GM21529 (cell line): Measurements from ENCODE around the gene CATSPER1.

Experiments
- ATAC-seq: cut with Tn5 transposase; IDR thresholded peaks from one replicate; pipeline ENCODE4 v1.9.1; 2021; ENCODE audit not compliant: unreplicated experiment

CATSPER1 gene

DNA sequence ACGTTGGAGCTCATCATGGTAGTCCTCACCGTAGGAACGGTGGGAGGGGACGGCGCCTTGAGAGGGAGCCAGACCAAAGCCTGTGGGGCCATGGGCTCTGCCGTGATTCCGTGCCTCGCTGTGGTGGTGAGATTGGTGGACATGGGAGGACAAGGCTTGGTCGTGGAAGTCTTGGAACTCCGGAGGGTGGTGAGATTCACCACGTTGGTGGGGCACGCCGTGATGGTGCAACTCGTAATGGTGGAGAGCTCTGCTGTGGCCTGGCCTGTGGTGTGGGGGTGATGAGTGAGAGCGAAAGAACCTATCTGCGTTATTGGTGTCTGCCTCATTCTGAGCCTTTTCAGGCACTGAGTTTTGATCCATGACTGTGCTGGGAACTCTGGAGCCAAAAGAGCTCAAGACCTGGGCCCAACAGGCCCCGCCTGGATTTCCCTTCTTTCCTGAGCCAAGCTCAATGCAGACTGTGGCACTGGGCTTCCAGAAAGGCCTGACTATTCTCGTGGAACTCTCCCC lies at the start of gene CATSPER1:
Gene CATSPER1 (minus strand): TSS at position 463 of the 513 bp plus-strand sequence. CDS start 100 bp downstream, at position 363.
- ATAC-seq = no peak

DNA sequence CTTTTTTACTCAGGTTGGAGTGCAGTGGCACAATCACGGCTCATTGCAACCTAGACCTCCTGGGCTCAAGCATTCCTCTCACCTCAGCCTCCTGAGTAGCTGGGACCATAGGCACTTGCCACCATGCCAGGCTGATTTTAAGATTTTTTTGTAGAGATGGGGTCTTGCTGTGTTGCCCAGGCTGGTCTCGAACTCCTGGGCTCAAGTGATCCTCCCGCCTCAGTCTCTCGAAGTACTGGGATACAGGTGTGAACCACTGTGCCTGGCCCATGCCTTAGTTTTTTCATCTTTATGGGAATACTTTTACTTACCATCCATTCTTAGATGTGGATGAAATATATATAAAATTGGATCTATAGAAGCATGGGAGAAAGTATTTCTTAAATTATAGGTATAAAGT lies 49.0 kb upstream of the CATSPER1 start:
- no peak for ATAC-seq

DNA sequence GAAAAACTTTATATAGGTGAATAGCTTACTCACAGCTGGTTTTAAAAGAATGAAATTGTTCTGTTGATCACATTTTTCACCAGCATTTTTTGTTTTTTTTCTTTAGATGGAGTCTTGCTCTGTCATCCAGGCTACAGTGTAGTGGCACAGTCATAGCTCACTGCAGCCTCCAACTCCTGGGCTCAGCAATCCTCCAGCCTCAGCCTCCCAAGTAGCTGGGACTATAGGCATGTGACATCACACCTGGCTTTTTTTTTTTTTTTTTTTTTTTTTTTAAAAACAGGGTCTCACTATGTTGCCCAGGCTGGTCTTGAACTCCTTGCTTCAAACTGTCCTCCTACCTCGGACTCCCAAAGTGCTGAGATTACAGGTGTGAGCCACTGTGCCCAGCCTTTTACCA lies 47.4 kb upstream of the CATSPER1 start:
- ATAC-seq = no peak

DNA sequence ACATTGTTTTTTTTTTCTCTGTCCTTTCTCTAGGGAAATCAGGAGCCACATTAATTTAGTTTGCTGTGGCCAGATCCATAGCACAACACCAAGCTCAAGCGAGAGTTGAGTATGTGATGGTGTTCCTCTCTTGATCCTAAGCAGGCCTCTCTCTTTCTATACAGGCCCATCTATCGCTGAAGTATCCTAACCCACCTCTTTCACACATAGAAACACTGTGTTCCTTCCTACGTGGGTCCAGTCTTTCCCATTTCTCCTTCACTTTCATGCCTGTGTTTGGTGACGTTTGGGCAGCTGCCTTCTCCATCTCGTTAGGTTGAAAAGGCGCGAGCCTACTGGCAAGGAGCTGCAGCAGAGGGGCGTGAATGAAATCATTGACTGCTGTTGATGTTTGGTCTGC lies 46.2 kb upstream of the CATSPER1 start:
- ATAC-seq = no peak

DNA sequence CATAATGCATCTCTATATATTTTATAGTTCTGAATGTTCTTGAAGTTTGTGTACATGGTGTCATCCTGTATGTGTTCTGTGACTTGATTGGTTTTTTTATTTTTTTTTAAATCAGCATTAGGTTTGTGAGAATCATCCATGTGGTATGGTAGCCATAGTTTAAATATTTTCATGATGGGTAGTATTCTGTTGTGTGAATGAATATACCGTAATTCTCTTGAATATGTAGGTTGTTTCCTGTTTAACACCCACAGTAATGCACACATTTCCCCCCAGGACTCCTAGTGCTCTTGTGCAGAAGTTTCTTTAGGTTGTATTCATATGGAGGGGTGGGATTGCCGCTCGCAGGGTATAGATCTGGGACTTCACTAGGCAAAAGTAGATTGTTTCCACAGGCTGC lies 45.8 kb upstream of the CATSPER1 start:
- ATAC-seq = no peak

DNA sequence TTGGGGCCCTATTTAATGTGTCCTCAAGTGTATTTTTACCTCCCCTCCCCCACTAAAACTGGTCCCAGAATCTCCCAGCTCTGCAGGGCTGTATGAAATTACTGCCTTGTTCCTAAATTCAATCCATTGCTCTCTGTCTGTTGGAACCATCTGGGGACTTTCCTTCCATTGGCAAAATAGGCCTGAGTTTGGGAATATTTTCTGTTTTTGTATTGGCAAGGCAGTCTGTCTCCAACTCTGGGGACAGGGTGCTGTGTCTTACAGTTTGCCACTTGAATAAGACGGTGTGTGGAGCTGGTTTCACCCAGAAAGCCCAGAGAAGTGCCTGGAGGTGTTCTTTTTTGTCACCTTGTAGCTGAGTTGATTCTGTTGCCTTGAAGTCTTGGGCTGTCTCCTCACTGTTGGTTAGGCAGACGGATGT lies 45.1 kb upstream of the CATSPER1 start:
- ATAC-seq = no peak

DNA sequence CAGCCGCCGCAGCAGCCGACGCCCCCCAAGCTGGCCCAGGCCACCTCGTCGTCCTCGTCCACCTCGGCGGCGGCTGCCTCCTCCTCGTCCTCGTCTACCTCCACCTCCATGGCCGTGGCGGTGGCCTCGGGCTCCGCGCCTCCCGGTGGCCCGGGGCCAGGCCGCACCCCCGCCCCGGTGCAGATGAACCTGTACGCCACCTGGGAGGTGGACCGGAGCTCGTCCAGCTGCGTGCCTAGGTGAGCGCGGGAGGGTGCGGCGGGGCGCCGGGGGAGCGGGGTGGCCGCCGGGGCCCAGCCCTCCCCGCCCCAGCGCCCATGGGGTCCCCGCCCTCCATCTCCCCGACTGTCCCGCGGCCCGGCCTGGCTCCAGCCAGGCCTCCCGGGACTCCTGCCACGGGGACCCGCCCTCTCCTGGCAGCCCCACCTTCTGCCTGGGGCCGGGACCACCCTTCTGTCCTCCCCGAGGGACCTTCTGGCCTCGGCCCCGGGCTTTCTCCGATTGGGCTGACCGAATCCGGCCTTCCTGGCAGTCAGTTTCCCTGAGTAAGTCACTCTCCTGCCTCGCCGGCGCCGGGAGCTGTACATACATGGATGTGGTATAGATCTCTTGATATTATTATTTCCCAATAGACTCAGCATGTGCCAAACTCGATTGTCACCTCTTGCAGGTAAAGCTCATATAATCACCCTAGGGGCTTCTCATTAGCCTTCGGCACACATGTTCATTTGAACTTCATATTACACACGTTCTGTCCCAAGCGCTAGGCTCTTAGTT lies 44.5 kb upstream of the CATSPER1 start:
- peak; percentile 3 for ATAC-seq

DNA sequence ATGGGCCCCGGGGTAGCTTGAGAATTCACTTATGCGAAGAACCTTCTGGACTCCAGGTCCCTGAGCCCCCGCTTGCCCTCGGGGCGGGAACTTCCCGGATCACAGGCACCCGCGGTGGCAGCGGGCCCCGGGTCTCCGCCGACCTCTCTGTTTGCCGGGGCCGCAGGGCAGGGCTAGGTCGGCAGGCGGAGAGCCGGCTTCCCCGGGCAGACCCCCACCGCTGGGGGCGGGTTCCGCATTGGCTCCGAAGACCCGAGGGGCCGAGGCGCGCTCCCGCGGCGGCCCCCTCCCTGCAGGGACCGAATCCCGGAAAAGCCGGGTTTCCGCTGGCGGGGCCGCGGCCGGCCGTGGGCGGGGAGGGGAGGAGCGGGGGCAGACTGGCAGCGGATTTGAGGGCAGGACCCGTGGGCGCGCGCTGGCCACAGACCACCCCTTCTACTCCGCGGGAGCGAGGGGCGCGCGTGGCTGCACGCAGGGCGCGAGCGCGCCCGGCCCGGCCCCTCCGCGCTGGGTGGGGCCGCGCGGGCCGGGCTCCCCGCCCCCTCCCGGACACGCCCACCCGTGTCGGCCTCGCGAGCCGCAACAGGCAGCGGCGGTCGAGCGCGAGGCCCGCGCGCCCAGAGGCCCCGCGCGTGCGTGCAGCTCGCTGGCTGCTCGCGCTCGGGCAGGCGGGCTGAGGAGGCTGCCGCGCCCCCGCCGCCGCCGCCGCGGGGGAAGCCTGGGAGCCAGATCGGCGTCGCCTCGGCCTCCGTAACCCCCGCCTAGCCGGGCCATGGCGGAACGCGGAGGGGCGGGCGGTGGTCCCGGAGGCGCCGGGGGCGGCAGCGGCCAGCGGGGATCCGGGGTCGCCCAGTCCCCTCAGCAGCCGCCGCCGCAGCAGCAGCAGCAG lies 43.7 kb upstream of the CATSPER1 start, which contains the start of gene PACS1:
Gene PACS1 (plus strand): TSS at position 558 of the 889 bp plus-strand sequence. CDS start 215 bp downstream, at position 773.
- ATAC-seq = peak; percentile 40

DNA sequence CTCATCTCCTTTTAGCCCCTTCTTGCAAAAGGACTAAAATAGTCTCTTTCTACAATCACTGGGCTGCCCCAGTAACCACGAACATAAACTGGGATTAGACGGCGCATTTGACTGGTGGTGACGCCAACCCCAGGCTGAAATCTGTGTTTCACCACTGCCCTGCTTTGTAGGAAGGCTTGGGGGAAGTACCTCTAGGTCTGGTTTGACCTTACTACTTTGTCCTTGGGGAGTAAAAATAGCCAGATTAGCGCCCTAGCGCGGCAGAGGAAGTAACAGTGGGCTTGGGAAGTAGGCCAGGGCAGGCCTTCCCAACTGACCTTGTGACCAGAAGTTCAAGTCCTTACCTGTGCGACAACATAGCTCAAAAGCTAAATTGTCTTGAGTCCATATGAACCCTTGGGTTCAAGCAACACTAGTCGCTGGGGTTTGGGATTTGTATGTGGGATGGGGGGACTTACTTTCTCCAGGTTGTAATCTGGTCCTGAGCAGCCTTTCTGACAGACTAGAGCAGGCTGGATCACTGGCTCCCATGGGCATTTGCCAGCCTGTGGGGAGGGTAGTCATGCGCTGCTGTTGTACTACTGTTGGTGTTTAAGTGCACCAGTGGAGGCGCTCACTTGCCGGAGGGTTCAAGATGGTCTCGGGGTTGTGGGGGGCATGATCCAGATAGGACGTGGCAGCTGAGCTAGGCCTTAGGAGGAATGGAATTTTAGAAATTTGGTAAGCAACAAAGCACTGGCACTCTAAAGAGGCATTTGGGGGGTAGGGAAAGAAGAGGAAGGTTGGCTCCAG lies 42.8 kb upstream of the CATSPER1 start:
- ATAC-seq = peak; percentile 36

DNA sequence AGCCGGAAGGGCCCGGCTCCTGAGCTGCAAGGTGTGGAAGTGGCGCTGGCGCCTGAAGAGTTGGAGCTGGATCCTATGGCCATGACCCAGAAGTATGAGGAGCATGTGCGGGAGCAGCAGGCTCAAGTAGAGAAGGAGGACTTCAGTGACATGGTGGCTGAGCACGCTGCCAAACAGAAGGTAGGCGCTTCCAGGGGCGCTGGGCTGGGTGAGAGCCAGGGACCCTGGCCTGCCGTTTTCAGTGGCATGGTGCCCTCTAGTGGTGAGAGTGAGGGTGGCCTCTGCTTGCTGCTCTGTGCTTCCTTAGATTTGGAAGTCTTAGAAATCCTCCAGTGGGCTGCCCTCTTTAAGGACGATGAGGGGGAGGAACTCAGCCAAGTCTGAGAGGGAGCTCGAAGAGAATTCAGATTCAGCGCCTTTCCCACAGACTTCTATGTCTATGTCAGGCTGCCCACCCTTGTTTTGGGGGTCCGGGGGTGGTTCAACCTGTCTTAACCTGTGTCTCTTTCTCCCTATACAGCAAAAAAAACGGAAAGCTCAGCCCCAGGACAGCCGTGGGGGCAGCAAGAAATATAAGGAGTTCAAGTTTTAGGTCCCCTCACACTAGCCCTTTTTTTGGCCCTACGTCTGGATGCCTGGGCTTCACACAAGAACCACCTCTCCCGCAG lies 42.0 kb upstream of the CATSPER1 start:
- ATAC-seq = no peak

DNA sequence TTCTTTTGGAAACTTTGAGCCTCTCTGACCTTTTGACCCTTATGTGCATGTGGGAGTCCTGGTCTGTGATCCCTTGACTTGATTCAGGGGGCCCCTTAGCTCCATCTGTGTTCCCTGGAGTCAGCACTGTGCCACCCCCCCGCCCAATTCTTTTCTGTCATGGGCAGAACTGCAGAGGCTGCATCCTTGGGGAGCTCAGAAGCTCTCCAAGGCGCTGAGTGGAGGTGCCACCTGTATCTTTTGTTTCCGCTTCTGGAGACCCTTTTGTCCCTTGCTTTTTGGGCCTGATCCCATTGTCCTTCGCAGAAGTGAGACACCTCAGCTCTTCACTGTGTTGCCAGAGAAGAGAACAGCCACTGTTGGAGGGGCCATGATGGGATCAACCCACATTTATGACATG lies 41.4 kb upstream of the CATSPER1 start:
- no peak for ATAC-seq

DNA sequence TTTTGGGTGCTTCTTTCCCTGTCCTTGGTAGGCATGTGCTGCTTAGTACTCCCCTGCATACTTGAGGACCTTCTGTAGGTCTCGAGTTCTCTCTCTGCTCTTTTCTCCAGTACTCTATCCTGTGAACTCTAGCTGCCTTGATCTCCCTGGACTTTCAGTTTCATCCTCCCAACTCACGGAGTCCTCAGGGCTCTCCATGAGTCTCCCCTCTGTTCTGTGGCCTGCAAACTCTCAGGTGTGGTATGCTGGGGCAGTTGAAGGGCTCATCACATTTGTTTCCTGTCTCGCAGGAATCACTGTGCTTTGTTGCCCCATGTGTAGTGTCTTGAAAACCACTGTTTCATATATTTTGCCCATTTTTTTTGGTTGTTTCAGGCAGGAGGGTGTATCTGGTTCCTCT lies 40.5 kb upstream of the CATSPER1 start:
- no peak for ATAC-seq

DNA sequence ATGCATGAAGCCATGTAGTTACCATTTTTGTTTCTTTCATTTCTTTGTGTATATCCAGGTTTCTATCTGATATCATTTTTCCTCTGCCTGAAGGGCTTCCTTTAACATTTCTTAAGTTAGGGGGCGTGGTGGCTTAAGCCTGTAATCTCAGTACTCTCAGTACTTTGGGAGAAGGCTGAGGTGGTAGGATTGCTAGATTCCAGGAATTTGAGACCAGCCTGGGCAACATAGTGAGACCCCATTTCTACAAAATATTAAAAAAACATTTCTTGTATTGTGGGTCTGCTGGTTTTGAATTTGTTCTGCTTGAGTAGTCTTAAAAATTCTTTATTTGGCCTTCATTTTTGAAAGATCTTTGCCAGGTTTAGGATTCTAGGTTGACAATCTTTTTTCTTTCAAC lies 38.3 kb upstream of the CATSPER1 start:
- no peak for ATAC-seq

DNA sequence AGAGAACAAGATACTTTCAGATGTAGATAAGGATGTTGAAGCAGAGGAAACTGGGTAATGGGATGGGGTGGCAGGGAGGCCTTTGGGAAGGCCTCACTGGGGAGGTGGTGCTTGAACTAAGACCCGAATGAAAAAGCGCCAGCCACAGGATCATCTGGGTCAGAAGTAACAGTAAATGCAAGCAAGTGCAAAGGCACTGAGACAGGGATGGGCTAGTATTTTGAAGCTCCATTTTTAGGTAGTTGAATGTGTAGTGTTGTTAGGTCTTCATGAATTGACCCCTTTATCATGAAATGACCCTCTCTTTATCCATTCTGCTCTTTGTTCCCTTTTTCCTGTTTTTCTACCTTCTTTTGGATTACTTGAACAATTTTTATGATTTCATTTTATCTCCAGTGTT lies 37.6 kb upstream of the CATSPER1 start:
- no peak for ATAC-seq

DNA sequence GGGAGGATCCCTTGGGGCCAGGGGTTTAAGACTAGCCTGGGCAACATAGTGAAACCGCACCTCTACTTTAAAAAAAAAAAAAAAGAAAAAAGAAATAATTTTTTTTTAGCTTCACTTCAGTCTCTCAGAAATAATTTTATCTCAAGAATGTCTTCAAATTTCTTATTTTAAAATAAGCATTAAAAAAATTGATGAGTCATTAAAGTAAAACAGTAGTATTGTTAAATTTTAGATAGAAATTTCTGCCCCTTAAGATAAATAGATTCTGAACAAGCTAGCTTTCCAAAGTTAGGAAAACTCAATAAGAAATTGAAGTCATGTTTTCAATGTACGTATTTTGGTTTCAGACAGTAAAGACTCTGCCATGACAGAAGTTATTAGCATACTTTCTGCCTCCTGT lies 36.1 kb upstream of the CATSPER1 start:
- no peak for ATAC-seq

DNA sequence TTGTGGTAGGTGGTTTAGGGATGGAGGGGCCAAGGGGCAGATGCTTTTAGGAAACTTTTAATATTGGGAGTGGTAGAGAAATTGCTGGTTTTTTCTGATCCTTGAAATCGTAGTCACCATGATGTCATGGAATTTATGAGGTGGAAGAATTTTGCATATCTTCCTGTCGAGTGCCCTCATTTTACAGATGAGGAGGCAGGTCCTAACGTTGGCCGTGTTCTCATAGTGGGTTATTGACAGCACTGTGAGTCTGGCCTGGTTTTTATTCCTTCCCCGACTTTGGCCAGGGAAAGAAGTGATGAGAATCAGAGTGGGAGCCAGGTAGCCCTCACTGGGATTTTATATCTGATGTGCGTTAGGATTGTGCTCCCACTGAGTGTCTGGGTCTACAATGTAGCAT lies 35.0 kb upstream of the CATSPER1 start:
- no peak for ATAC-seq

DNA sequence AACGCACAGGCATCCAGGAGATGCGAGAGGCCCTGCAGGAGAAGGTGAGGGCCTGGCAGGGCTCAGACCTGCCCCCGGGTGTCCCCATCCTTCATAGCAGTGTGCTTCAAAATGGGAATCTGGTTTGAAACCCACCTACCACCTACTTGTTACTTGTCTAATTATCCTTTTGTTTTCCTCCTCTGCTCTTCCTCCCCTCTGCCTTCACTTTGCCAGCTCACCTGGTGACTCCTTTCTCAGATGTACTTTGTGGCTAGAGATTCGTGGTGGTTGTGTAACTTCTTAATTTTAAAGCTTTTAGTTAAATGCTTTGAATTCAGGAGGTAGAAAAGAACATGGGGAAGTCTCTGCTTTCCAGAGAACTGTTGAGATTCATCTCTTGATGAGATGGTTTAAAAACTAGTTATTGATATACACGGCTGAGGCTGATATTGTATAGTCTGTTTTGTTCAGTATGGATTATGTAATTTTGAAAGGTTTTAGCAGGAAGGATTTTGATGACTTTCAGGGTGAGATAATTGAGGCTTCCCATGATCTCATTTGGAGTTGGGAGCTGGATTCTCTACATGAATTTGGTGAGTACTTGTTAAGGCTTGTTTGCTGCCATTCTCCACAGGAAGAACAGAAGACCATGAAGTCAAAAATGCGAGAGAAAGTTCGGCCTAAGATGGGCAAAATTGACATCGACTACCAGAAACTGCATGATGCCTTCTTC lies 33.8 kb upstream of the CATSPER1 start:
- no peak for ATAC-seq

DNA sequence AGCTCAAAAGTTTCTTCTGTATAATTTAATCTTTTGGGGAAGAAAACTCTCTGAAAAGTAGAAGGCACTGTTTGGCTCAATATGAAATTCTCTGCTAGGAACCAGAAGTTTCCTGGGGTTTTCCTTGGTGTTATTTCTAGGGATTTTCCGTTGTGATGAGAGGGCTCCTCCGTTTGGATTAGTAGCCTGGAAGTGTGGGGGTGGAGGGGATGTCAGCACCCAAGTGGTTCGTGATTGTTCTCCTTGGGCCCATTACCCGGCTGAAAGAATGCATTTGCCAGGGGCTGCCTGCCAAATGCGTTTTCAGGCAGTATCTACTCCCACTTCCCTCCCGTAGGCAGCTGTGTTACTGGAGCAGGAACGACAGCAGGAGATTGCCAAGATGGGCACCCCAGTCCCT lies 30.2 kb upstream of the CATSPER1 start:
- ATAC-seq = no peak

DNA sequence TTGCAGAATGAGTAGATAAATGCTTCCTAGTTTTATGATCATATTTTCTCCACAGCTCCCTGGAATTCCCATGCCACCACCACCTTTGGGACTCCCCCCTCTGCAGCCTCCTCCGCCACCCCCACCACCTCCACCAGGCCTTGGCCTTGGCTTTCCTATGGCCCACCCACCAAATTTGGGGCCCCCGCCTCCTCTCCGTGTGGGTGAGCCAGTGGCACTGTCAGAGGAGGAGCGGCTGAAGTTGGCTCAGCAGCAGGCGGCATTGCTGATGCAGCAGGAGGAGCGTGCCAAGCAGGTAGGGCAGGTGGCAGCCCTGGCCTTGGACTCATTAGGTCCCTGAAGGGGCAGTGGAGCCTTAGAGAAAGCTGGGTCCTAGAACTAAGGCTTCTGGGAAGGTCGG lies 28.7 kb upstream of the CATSPER1 start:
- ATAC-seq = no peak

DNA sequence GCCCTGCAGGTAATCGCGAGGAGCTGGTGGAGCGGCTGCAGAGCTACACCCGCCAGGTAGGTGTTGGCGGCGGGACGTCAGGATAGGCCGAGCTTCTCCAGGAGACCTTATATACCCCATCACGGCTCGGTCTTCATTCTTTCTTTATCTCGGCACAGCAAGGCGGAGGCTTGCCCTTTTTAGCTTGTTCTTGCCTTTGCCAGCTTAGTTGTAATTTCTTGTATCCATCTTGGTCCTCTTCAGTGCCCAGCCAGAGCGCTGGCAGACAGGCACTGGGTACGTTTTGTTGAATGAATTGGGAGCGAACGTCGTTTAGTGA lies 26.3 kb upstream of the CATSPER1 start:
- no peak for ATAC-seq
